Activated CD4-positive, alpha-beta T cell treated with anti-CD3 and anti-CD28 coated beads for 4 hours (primary cell): ENCODE data around the gene RAMP2.
"Not testable (repeated sequence)": the region's sequence is repeated elsewhere in the genome, so short reads cannot be mapped to it uniquely, and the experiment has no call there.

Experiments
- DNase-seq, 2 donors: peaks; one replicate each; pipeline ENCODE4 v3.0.0-alpha.2; 2020

RAMP2 gene

GRCh38 chr17:42769964-42770363, 8.9 kb downstream of the RAMP2 start:
- not testable (repeated sequence) for DNase-seq

DNA sequence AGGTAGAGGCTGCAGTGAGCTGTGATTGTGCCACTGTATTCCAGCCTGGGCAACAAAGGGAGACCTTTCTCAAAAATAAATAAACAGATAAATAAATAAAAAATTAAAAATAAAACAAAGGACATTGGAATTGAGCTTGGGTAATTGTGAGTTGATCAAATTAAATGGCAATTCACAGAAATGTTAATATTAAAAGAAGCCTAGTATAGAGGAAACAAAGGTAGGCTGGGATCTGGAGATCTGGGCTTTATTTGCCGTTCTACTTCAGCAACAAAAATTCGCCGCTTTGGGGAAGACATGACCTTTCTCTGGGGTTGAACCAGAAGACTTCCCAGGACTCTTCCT, 11.9 kb downstream of the RAMP2 start:
- no peak for DNase-seq

DNA sequence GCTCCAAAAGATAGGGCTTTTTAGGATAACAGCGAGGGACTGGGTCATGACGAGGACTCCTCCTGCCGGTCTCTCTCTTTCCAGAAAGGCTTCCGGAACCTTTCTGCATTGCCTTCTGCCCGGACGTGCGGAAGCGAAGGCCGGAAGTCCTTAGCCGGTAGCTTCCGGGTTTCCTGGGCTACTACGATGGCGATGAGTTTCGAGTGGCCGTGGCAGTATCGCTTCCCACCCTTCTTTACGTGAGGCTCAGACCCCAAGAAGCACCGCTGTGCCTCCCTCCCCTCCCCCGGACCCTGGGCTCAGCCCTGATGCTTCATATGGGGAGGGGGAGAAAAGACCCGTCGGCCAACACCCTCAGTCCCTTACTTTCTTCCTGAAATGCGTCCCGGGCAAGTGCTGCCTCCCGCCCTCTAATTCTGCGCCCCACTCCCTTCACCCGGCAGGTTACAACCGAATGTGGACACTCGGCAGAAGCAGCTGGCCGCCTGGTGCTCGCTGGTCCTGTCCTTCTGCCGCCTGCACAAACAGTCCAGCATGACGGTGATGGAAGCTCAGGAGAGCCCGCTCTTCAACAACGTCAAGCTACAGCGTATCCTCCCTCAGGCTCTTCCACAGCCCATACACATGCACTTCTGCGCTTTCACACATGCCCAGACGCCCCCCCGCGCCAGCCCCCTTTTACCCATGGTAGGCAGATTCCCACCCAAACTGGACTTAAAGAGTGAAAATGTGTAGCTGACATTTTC, 12.4 kb downstream of the RAMP2 start, which contains the start of gene VPS25:
Gene VPS25, plus strand, starts transcription at position 160 of the 746 bp plus-strand sequence. Its CDS starts 27 bp downstream, at position 187.
- DNase-seq = peak; percentile 70 to 73

- DNase-seq = no peak
Measured at GRCh38 chr17:42774066-42774745, 13.2 kb downstream of the RAMP2 start.

DNA sequence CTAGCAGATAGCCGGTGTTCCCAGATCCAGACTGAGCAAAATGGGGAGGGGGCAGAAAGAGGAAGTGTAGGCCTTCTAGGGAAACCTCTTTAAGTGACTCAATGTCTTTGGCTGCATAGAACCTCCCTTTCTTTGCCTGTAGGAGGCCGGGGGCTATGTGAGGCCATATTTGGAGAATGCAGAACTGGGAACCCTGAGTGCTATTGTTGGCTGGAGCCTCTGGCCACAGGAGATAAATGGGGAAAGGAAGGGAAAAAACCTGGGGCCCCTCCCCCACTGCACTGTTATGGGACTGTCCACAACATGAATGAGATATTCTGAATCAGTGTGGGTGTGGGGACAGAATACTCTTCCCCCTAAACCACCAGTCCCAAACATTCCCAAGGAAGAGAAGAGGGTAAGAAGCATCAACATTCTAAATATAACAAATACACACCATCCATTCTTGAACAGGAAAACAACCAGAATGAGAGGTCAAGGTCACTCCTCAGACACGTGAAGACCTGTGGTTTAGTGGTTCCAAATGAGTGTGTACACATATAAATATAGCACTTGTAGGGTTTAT, 14.6 kb downstream of the RAMP2 start:
- no peak for DNase-seq

DNA sequence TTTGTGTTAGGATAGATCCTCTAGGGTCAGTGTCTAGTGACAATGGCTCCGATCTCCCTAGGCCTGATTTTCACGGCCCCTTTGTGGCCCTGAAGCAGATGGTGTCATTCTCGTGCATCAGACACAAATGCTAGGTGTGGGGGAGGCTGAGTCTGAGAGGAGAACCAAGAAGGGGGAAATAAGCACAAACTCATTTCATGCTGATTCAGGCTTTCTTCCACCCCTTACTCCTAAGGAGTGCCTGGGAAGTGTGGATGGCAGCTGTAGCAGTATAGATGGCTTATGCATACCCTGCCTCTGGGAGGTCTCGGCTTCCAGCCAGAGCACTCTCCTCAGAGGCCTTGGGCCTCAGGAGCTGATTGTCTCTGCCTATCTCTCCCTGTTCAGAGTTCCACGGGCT, 17.5 kb downstream of the RAMP2 start:
- no peak for DNase-seq

GRCh38 chr17:42779304-42779935, 18.4 kb downstream of the RAMP2 start:
- no peak for DNase-seq

DNA sequence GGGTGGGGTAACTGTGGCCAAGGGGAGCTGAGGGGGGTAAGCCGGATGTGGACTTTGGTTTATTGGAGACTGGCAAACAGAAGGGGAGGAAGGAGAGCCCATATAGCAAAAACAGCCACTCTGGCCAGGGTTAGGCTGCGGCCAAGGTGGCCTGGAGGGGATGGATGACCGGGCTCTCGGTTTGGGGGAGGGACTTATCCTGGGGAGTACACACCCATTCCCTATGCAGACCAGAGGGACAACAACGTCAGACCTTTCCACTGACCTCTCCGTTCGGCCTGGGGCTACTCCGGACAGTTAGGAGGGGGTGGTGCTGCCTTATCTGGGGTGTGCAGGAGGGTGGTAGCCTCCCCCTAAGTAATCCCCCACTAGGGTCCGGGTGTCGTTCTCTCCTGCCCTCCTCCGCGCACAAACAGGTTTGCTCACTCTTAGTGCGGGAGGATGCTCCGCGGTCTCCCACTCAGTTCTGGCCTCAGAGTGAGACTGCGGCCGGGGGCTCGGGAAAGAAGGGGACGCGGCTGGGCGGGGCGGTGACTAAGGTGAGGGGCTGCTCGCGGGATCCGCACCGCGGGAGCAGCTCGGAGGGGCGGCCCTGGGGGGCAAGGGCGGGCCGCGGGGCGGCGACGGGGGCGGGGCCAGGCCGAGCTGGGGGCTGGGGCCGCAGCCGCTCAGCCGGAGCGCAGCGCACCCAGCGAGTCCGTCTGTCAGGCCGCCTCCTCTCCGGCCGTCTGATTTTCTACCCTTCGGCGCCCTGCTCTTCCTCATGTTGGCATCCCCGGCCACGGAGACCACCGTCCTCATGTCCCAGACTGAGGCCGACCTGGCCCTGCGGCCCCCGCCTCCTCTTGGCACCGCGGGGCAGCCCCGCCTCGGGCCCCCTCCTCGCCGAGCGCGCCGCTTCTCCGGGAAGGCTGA, 19.2 kb downstream of the RAMP2 start, which contains the start of gene WNK4:
Gene WNK4, plus strand, starts transcription at position 675 of the 915 bp plus-strand sequence. Its CDS starts 89 bp downstream, at position 764.
- no peak for DNase-seq

DNA sequence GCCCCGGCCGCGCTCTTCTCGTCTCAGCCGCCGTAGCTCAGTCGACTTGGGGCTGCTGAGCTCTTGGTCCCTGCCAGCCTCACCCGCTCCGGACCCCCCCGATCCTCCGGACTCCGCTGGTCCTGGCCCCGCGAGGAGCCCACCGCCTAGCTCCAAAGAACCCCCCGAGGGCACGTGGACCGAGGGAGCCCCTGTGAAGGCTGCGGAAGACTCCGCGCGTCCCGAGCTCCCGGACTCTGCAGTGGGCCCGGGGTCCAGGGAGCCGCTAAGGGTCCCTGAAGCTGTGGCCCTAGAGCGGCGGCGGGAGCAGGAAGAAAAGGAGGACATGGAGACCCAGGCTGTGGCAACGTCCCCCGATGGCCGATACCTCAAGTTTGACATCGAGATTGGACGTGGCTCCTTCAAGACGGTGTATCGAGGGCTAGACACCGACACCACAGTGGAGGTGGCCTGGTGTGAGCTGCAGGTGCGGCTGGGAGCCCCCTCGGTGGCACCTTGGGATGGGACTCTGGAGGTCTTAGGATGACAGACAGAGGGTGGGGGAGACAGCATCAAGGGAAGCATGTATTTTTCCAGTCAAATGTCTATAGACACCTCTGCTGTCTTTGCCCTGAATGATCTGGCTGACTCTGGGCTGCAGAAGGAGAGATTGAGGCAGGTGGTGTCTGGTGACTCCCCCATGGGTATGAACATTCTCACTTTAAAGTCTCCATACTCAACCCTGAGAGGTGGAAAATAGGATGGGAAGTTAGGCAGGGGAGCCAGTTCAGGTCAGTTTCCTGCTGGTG, 20.0 kb downstream of the RAMP2 start:
- DNase-seq = no peak

DNA sequence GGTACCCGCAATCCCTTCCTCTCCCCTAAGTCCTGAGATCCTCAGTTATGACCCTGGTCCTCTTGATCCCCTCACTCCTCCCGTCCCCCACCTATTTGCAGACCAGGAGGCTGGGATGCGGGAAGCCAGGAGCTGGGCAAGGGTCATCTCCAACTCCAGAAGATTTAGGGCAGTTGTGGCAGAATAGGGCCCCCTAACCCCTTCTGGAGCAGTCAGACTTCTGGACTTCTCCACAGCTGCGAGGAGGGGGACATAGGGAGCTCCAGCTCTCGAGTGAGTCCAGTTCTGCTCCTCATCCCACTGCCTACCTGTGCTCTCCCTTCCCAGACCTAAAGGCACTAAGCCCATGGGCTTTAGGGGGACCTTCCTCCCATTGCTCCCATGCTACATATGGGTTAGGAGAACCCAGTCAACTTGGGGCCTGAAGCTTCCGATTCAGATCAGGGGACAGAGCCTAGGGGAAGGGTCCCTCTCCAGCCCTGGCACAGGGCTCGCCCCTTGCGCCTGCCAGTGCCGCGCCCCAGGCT, 20.7 kb downstream of the RAMP2 start:
- DNase-seq = no peak

- DNase-seq = no peak
Measured at GRCh38 chr17:42782166-42783061, 21.4 kb downstream of the RAMP2 start.

- DNase-seq = no peak
Measured at GRCh38 chr17:42783062-42783790, 22.2 kb downstream of the RAMP2 start.

DNA sequence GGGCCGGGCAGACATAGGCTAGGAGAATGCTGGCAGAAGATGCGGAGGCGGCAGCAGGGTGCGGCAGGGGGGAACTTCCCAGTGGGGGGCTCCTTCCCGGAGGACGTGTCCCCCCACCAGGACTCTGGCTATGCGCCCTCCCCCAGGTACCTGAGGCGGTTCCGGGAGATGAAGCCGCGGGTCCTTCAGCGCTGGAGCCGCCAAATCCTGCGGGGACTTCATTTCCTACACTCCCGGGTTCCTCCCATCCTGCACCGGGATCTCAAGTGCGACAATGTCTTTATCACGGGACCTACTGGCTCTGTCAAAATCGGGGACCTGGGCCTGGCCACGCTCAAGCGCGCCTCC, 22.7 kb downstream of the RAMP2 start:
- DNase-seq = no peak

DNA sequence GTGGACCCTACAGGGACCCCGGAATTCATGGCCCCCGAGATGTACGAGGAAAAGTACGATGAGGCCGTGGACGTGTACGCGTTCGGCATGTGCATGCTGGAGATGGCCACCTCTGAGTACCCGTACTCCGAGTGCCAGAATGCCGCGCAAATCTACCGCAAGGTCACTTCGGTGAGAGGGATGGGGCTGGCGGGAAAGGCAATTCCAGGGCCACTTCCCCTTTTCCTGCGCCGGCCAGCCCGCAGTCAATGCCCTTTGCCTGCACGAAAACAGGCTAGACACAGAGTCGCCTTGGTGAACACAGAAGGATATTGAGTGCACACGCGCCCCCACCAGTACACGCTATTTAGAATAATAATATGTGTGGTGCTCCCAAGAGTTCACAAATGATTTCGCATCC, 23.4 kb downstream of the RAMP2 start:
- no peak for DNase-seq

GRCh38 chr17:42784811-42785592, 24.0 kb downstream of the RAMP2 start:
- peak; percentile 22 to 37 for DNase-seq

GRCh38 chr17:42787266-42787665, 26.2 kb downstream of the RAMP2 start:
- DNase-seq = no peak

GRCh38 chr17:42791948-42792347, 30.9 kb downstream of the RAMP2 start:
- no peak for DNase-seq

GRCh38 chr17:42792545-42792944, 31.5 kb downstream of the RAMP2 start:
- DNase-seq = no peak

GRCh38 chr17:42795061-42795460, 34.0 kb downstream of the RAMP2 start:
- no peak for DNase-seq
